Measurements from ENCODE around the gene DROSHA. TPM values are rescaled to one million over a fixed set of nuclear protein-coding genes. Genes with fewer than 3 reads are reported as not detected.

DROSHA gene
- total and polyA plus RNA-seq, 10 of the 15 experiments (the other 5 are each of a cell fraction or from before 2014, with no cell fraction given), result 27.9 to 55.0 (median 37.6) TPM

DNA sequence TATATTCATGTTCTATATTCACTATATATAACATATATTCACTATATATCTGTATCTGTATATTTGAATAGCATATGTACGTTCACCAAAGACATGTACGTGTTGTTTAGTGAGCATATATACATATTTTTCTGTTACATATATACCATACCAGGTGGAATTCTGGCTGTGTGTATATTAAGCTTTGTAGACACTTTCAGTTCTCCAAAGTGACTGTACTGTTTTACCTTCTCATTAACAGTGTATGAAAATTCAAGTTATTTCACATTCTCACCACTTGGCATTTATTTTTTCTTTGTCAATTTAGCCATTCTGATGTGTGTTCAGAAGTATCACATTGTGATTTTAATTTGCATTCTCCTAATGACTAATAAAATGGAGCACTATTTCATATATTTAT lies 52.2 kb downstream of the DROSHA start:
- intact Hi-C loops (cut with micrococcal nuclease; ENCODE audit: unreplicated experiment), result no loop called here
- Histone ChIP-seq H3K4me1 (ENCODE audit: control insufficient read depth, insufficient read depth, low read length) (no peaks in the 10 kb centered on the region), H3K27ac (ENCODE audit: control insufficient read depth, insufficient read depth) (no peak overlapping the region), H4K20me1 (ENCODE audit: control insufficient read depth, insufficient read depth) (no peaks in the 10 kb centered on the region), H2AFZ (ENCODE audit: control insufficient read depth, low read depth, low read length) (no peak overlapping the region), H3K36me3 (ENCODE audit: control insufficient read depth in 2 of 2, insufficient read depth in 2 of 2, low read length in 1 of 2) (peaks cover 0 to 10% of the 10 kb centered on the region in 2 experiments; a peak in 3 of 4 replicates), H3K4me2 (ENCODE audit: control insufficient read depth, insufficient read depth) (no peak overlapping the region), H3K79me2 (ENCODE audit: control insufficient read depth, insufficient read depth, low read length) (no peaks in the 10 kb centered on the region), H3K9me3 (replicated peaks; ENCODE audit: control insufficient read depth, insufficient read depth, low read length) (no peaks in the 10 kb centered on the region), H3K27me3 (replicated peaks in 1 of 2; ENCODE audit: control insufficient read depth in 2 of 2, insufficient read depth in 2 of 2, low read length in 1 of 2) (no peaks in the 10 kb centered on the region), H3K9ac (ENCODE audit: control insufficient read depth, insufficient read depth, low read length) (no peak overlapping the region), H3K4me3 (no peak overlapping the region)
- TF ChIP-seq IRF4 (IDR thresholded peaks at IDR 0.05; ENCODE audit: low read depth, low read length), result no peak
- no peak for TF ChIP-seq ZZZ3 (IDR thresholded peaks at IDR 0.05; ENCODE audit: control insufficient read depth, insufficient read length, low read depth)
- TF ChIP-seq SPI1 (IDR thresholded peaks at IDR 0.05; ENCODE audit: borderline replicate concordance, insufficient read depth, low read depth, low read length), result peak; percentile 21; the same call in 1 of the 2 replicates
- RAD21 ChIA-PET (ENCODE audit: unreplicated experiment), result no interaction called here
- FAIRE-seq (peak; percentile 49), ATAC-seq (peak; percentile 31; the same call in 1 of the 3 replicates), DNase-seq (ENCODE audit: low read depth, low spot score) (no peak)
- POLR2A ChIA-PET, result no interaction called here
- 100% methylated on average over 2 of the region's 2 CpGs for WGBS (ENCODE audit: insufficient coverage, insufficient replicate concordance, low lambda C conversion rate, missing lambda C conversion rate)
- BruUV-seq (replicated peaks), result no TSS peak
- CTCF ChIA-PET, result no interaction called here
- in situ Hi-C loops (cut with MboI), result no loop called here
- SMC1A ChIA-PET (ENCODE audit: uncharacterized antibody, unreplicated experiment), result no interaction called here

DNA sequence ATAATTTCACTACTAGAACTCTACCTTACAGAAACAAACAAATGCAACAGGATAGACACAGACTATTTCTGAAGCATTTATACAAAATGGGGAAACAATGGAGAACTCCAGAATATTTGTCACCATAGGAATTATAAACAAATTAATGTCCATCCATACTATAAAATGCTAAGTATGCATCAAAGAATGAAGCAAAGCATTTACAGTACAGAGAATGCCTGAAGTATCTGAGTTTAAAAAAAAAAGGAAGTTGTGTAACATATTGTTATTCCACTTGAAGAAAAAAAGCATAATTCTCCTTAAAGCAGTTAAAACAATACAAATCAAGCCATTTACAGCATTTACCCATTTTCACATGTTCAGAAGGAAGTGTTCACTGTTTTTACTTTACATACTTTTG lies 53.0 kb downstream of the DROSHA start:
- TF ChIP-seq FOXK2 (IDR thresholded peaks at IDR 0.05), result no peak
- TF ChIP-seq CREB1 (IDR thresholded peaks at IDR 0.05; ENCODE audit: low read depth), result no peak
- no peak for TF ChIP-seq NFIC (IDR thresholded peaks at IDR 0.05; ENCODE audit: low read depth, low read length)
- TF ChIP-seq JUNB (IDR thresholded peaks at IDR 0.05), result no peak
- TF ChIP-seq POLR2AphosphoS2 (IDR thresholded peaks at IDR 0.05; ENCODE audit: low read depth, low read length), result no peak
- no peak for TF ChIP-seq NR2F1 (conservative IDR thresholded peaks at IDR 0.05)
- TF ChIP-seq TCF3 (IDR thresholded peaks at IDR 0.05; ENCODE audit: borderline replicate concordance, insufficient read depth, low read depth, low read length), result no peak
- TF ChIP-seq MEF2A (IDR thresholded peaks at IDR 0.05; ENCODE audit: insufficient read depth, low read depth, low read length), result no peak
- TF ChIP-seq NFYA (IDR thresholded peaks at IDR 0.05; ENCODE audit: borderline replicate concordance, low read depth, low read length), result no peak
- TF ChIP-seq, protein P1, sequence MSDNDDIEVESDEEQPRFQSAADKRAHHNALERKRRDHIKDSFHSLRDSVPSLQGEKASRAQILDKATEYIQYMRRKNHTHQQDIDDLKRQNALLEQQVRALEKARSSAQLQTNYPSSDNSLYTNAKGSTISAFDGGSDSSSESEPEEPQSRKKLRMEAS (IDR thresholded peaks at IDR 0.05; ENCODE audit: low read depth, low read length), result no peak
- no peak for TF ChIP-seq BCL11A (IDR thresholded peaks at IDR 0.05; ENCODE audit: low read depth, low read length)
- no peak for TF ChIP-seq RUNX3 (IDR thresholded peaks at IDR 0.05; ENCODE audit: low read length)
- TF ChIP-seq YY1 (IDR thresholded peaks at IDR 0.05; ENCODE audit: low read depth, low read length), result no peak
- TF ChIP-seq, protein P2, sequence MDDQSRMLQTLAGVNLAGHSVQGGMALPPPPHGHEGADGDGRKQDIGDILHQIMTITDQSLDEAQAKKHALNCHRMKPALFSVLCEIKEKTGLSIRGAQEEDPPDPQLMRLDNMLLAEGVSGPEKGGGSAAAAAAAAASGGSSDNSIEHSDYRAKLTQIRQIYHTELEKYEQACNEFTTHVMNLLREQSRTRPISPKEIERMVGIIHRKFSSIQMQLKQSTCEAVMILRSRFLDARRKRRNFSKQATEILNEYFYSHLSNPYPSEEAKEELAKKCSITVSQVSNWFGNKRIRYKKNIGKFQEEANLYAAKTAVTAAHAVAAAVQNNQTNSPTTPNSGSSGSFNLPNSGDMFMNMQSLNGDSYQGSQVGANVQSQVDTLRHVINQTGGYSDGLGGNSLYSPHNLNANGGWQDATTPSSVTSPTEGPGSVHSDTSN (IDR thresholded peaks at IDR 0.05; ENCODE audit: insufficient replicate concordance, low read depth, low read length), result no peak
- no peak for TF ChIP-seq IKZF1 (conservative IDR thresholded peaks at IDR 0.05)
- TF ChIP-seq, protein P3, sequence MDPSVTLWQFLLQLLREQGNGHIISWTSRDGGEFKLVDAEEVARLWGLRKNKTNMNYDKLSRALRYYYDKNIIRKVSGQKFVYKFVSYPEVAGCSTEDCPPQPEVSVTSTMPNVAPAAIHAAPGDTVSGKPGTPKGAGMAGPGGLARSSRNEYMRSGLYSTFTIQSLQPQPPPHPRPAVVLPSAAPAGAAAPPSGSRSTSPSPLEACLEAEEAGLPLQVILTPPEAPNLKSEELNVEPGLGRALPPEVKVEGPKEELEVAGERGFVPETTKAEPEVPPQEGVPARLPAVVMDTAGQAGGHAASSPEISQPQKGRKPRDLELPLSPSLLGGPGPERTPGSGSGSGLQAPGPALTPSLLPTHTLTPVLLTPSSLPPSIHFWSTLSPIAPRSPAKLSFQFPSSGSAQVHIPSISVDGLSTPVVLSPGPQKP (IDR thresholded peaks at IDR 0.05; ENCODE audit: low read depth, low read length), result no peak
- Histone ChIP-seq H3K27ac (ENCODE audit: control insufficient read depth, insufficient read depth) (no peak overlapping the region), H3K4me3 (no peak overlapping the region), H3K9ac (ENCODE audit: control insufficient read depth, insufficient read depth, low read length) (no peak overlapping the region), H3K36me3 (ENCODE audit: control insufficient read depth in 2 of 2, insufficient read depth in 2 of 2, low read length in 1 of 2) (peaks cover 0 to 10% of the 10 kb centered on the region in 2 experiments; a peak in 3 of 4 replicates), H3K4me2 (ENCODE audit: control insufficient read depth, insufficient read depth) (no peak overlapping the region), H3K79me2 (ENCODE audit: control insufficient read depth, insufficient read depth, low read length) (no peaks in the 10 kb centered on the region), H3K9me3 (replicated peaks; ENCODE audit: control insufficient read depth, insufficient read depth, low read length) (no peaks in the 10 kb centered on the region), H3K27me3 (replicated peaks in 1 of 2; ENCODE audit: control insufficient read depth in 2 of 2, insufficient read depth in 2 of 2, low read length in 1 of 2) (no peaks in the 10 kb centered on the region), H2AFZ (ENCODE audit: control insufficient read depth, low read depth, low read length) (no peak overlapping the region), H3K4me1 (ENCODE audit: control insufficient read depth, insufficient read depth, low read length) (no peaks in the 10 kb centered on the region), H4K20me1 (ENCODE audit: control insufficient read depth, insufficient read depth) (no peaks in the 10 kb centered on the region)
- in situ Hi-C loops (cut with MboI) (no loop called here), intact Hi-C loops (cut with micrococcal nuclease; ENCODE audit: unreplicated experiment) (no loop called here)
- SMC1A ChIA-PET (ENCODE audit: uncharacterized antibody, unreplicated experiment), result no interaction called here
- CTCF ChIA-PET, result no interaction called here
- ATAC-seq, result no peak
- DNase-seq (ENCODE audit: low read depth, low spot score), result no peak
- POLR2A ChIA-PET, result no interaction called here
- peak; percentile 49 for FAIRE-seq
- RAD21 ChIA-PET (ENCODE audit: unreplicated experiment), result no interaction called here
- BruUV-seq (replicated peaks), result no TSS peak
